GM21786 (cell line): ENCODE data around the gene PARVB.

Experiments
- ATAC-seq: cut with Tn5 transposase; IDR thresholded peaks from one replicate; pipeline ENCODE4 v1.9.1; 2021; ENCODE audit not compliant: unreplicated experiment

PARVB gene

DNA sequence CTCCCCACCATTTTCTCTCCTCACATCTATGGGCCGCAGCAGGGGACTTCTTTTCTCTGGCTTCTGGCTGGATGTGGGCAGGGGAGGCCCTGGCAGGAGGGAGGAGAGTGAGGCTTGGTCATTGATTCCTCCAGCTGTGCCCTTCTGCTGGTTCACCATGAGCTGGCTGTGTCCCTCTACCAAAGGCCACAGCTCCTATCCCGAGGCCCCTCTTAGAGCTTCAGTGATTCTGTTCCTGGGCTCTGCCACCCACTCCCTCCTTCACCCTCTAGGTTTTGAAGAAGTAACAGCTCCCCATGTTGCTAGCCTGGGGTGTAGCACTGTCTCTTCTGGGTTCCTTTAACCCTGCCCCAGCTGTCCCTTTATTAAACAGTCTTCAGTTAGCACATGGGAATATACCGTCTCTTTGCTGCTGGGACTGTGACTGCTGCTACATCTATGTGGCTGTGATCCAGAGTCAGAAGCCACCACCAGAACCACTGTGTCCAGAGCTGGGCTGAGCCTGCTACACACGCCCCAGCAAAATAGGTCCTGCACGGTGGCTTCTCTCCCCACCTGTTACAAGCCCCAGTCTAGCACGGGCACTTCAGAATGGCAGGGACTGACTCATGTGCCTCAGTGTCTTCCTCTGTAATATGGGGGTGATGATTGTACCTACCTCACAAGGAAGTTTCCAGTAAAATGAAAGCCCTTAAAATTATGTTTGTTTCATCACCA is 156.0 kb downstream of the PARVB start:
- ATAC-seq = no peak

GRCh38 chr22:44180706-44181032 is 156.6 kb downstream of the PARVB start, which contains the start of gene PARVG:
PARVG (plus strand) TSS chr22:44180925; CDS start chr22:44183330, 2,405 bp downstream.
- peak; percentile 61 for ATAC-seq

DNA sequence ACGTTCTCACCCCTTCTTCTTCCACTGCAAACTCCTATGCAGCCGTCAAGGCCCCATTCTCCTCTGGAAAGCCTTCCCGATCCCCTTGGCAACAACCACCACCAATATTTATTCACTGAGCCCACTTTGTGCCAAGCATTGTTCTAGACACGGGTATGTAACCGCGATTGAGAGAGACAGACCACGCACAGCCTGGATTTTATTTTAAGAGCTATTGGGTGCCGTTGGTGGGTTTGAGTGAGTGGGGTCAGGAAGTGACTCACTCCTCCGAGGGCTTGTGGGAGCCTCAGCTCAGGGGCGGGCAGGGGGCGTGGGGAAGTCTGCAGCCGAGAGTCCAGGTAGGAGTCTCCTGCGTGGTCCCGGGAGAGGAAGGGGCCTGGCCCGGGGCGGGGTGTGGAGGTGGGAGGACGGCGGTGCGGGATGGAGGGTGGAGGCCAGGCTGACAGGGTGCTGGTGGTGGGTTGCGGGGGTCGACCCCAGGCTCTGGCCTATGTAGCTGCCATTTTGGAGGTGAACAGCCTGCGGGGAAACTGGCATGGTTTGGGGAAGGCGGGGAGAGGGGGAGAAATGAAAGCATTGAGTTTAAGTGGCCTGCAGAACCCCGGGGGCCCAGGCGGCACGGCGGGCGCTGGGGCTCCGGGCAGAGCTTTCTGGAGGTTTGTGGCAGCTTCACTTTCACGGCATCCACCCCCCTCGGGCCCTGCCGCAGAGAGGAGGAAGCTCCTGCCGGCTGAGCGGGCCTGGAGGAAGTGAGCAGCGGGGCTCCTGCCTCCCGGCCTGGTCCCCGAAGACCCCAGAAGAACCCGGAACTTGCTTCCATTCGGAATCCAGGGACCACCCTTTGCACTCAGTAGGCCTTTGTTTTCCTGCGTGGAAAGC is 157.2 kb downstream of the PARVB start:
- no peak for ATAC-seq

GRCh38 chr22:44181912-44182587 is 157.9 kb downstream of the PARVB start:
- ATAC-seq = no peak

DNA sequence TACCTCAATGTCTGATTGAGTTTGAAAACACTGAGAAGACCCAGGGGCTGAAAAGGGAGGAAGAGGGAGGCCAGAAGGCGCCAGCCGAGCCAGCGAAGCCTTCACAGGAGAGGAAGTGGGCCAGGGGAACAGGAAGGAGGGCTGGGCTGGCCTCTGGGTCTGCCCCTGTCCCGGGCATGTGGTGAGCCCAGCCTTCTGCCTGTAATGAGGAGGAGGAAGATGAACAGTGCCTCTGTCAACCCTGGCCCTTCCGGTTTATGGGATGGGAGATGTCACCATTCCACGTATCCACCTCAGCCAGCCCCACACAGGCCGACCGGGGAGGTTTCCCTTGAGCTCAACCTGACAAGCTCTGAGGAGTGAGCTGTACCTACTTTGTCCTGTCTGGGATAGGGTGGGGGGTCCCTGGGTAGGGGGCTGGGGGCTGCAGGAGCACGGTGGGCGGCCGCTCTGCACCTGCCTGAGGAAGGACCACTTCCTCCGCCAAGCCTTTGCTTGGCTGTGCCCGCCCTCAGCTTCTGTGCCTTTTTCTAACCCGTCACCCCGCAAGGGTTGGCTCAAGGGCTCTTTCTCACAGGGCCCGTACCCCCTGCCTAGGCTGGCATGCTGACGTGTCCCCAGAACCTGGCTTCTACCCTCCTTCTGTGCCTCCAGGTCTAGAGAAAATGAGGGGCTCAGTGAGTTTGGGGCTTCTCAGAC is 158.6 kb downstream of the PARVB start:
- no peak for ATAC-seq

- ATAC-seq = no peak
Measured at GRCh38 chr22:44183287-44183588, 159.1 kb downstream of the PARVB start.

DNA sequence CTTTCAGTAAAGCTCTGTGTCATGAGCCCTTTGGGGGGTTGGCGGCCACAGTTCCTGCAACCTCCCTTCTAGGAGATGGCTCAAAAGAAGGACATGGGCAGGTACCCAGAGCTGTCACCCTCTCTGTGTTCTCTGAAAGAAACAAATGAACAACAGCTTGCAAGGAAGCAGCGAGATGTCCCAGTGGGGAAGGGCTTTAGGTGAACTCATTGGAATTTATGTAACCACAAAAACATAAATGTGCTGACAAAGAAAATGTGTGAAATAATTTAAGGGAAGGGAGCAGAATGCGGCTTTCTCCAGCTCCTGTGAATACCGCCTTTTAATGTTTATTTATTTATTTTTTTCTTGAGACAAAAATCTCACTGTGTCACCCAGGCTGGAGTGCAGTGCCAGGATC is 159.9 kb downstream of the PARVB start:
- no peak for ATAC-seq

DNA sequence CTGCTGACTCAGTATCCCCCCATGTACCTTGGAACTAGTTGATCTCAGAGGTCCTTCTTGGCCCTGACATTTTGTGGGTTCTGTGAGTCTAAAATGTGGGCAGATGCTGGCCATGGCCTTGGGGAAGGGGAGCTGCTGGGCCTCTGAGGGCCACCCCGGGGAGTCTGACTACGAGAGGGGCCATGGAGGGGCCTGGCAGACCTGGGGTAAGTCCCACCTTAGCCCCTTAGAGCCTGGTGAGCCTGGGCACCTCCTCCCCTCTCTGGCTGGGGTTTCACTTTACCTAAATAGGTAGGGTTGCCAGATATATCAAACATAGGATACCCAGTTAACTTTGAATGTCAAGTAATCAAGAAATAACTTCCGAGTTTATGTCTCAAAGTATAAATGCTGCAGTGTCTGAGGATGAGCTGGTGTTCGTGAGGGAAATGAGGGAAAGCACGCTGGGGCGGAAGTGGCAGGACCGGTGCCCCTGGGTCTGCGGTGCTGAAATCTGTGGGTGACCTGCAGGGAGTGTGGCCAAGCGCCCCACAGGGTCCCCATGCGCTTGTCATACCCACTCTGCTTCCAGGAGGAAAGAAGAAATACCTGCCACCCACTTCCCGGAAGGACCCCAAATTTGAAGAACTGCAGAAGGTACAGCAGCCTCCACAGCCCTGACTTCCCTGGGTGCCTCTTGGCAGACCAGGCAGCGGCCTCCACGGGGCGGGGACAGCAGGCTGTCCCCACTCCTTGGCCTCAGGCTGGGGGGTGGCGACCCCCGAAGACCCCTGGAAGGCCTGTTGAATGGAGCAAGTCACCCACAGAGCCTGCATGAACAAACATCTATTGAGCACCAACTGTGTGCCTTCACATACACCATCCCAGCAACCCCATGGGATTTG is 161.4 kb downstream of the PARVB start:
- ATAC-seq = no peak

DNA sequence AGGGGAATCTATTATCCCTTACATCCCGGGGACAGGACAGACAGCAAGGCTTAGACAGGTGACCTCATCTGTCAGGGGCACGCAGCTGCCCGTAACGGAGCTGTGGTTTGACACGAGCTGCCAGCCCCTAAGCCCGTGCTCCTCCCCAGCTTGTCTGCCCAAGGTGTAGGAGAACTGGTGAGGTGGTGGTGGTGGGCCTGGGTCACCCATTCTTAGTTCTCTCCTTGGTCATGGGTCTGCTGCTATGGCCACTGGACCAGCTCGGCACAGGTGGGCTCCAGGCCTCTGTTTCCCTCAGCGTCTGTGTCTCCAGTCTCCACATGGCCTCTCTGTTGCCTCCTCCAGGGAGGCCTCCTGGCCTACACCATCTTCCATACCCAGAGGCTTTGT is 162.0 kb downstream of the PARVB start:
- ATAC-seq = no peak

GRCh38 chr22:44186737-44187136 is 162.6 kb downstream of the PARVB start:
- no peak for ATAC-seq

GRCh38 chr22:44187652-44188230 is 163.6 kb downstream of the PARVB start:
- no peak for ATAC-seq

DNA sequence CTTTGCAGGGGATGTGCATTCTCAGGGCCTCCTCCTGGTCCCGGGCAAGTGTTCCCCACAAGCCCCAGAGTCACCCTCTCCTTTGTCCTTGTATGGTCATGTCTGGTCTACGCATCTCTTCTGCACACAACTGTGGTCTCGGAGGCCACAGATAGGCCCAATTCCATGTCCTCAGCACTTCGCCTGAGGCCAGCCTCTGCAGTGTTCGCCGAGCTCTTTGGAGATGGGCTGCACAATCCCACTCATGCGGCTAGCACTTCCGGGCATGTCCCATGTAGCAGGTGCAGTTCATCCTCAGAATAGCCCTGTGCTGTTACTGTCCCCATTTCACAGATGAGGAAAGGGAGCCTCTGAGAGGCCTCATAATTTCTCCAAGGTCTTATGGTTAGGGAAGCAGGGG is 164.2 kb downstream of the PARVB start:
- ATAC-seq = no peak

- ATAC-seq = no peak
Measured at GRCh38 chr22:44188986-44189630, 165.0 kb downstream of the PARVB start.

- ATAC-seq = no peak
Measured at GRCh38 chr22:44190381-44190976, 166.4 kb downstream of the PARVB start.

GRCh38 chr22:44191036-44191454 is 166.9 kb downstream of the PARVB start:
- ATAC-seq = no peak

- ATAC-seq = no peak
Measured at GRCh38 chr22:44192098-44192815, 168.2 kb downstream of the PARVB start.

- no peak for ATAC-seq
Measured at GRCh38 chr22:44192816-44193534, 168.9 kb downstream of the PARVB start.

- no peak for ATAC-seq
Measured at GRCh38 chr22:44193535-44193891, 169.4 kb downstream of the PARVB start.
